Measurements from ENCODE around the gene C5orf47. TPM values are rescaled to one million over a fixed set of nuclear protein-coding genes. Genes with fewer than 3 reads are reported as not detected.

Gene C5orf47
- total RNA-seq, 1 experiment from 2014 or later = not detected

GRCh38 chr5:174020928-174021304 is 31.9 kb downstream of the C5orf47 start:
- intact Hi-C loops (cut with micrococcal nuclease; ENCODE audit: unreplicated experiment) = loop anchor here (5.0 kb wide), 1 partner anchor 291 kb away; no protein-coding TSS in a partner anchor
- H3K27ac ChIP-seq (ENCODE audit: low read depth, low read length, poor library complexity, severe bottlenecking) = no peak overlapping the region
- no peaks in the 10 kb centered on the region for H3K36me3 ChIP-seq (ENCODE audit: insufficient read depth, low read length, poor library complexity, severe bottlenecking)
- no peak for DNase-seq (ENCODE audit: low spot score)
- TF ChIP-seq CTCF (conservative IDR thresholded peaks at IDR 0.05; ENCODE audit: low read depth, low read length) = no peak
- TF ChIP-seq EZH2 (IDR thresholded peaks at IDR 0.05; ENCODE audit: borderline replicate concordance, low read depth, low read length, poor library complexity, severe bottlenecking) = no peak
- ChIA-PET CTCF (no interaction called here), POLR2A (ENCODE audit: low non-redundant PET) (interaction anchor here (0.6 kb wide), 1 partner anchor 120 kb away, joined by 9 read pairs; no protein-coding TSS in a partner anchor)
- no peaks in the 10 kb centered on the region for H3K4me1 ChIP-seq (ENCODE audit: insufficient read depth, low read length, poor library complexity, severe bottlenecking)
- H3K4me3 ChIP-seq (ENCODE audit: low read depth, low read length, poor library complexity, severe bottlenecking) = no peak overlapping the region
- peaks cover 26% of the 10 kb centered on the region for H3K27me3 ChIP-seq (replicated peaks; ENCODE audit: insufficient read depth, low read depth, low read length, poor library complexity)
- no TSS peak for BruUV-seq (replicated peaks)
- H3K9me3 ChIP-seq (ENCODE audit: low read depth, low read length, poor library complexity, severe bottlenecking) = no peaks in the 10 kb centered on the region

GRCh38 chr5:174022384-174023095 is 33.6 kb downstream of the C5orf47 start:
- H3K9me3 ChIP-seq (ENCODE audit: low read depth, low read length, poor library complexity, severe bottlenecking) = no peaks in the 10 kb centered on the region
- H3K27ac ChIP-seq (ENCODE audit: low read depth, low read length, poor library complexity, severe bottlenecking) = no peak overlapping the region
- peaks cover 37% of the 10 kb centered on the region for H3K27me3 ChIP-seq (replicated peaks; ENCODE audit: insufficient read depth, low read depth, low read length, poor library complexity)
- no peaks in the 10 kb centered on the region for H3K4me1 ChIP-seq (ENCODE audit: insufficient read depth, low read length, poor library complexity, severe bottlenecking)
- TF ChIP-seq CTCF (conservative IDR thresholded peaks at IDR 0.05; ENCODE audit: low read depth, low read length) (no peak), EZH2 (IDR thresholded peaks at IDR 0.05; ENCODE audit: borderline replicate concordance, low read depth, low read length, poor library complexity, severe bottlenecking) (no peak)
- no peak overlapping the region for H3K4me3 ChIP-seq (ENCODE audit: low read depth, low read length, poor library complexity, severe bottlenecking)
- ChIA-PET POLR2A (ENCODE audit: low non-redundant PET) (no interaction called here), CTCF (no interaction called here)
- intact Hi-C loops (cut with micrococcal nuclease; ENCODE audit: unreplicated experiment) = loop anchor here (5.0 kb wide), 1 partner anchor 290 kb away; no protein-coding TSS in a partner anchor
- no peaks in the 10 kb centered on the region for H3K36me3 ChIP-seq (ENCODE audit: insufficient read depth, low read length, poor library complexity, severe bottlenecking)
- no TSS peak for BruUV-seq (replicated peaks)
- peak; percentile 33 for DNase-seq (ENCODE audit: low spot score)

- BruUV-seq (replicated peaks) = no TSS peak
- Histone ChIP-seq H3K9me3 (ENCODE audit: low read depth, low read length, poor library complexity, severe bottlenecking) (no peaks in the 10 kb centered on the region), H3K4me1 (ENCODE audit: insufficient read depth, low read length, poor library complexity, severe bottlenecking) (no peaks in the 10 kb centered on the region), H3K4me3 (ENCODE audit: low read depth, low read length, poor library complexity, severe bottlenecking) (no peak overlapping the region), H3K27ac (ENCODE audit: low read depth, low read length, poor library complexity, severe bottlenecking) (no peak overlapping the region), H3K36me3 (ENCODE audit: insufficient read depth, low read length, poor library complexity, severe bottlenecking) (no peaks in the 10 kb centered on the region), H3K27me3 (replicated peaks; ENCODE audit: insufficient read depth, low read depth, low read length, poor library complexity) (peaks cover 28% of the 10 kb centered on the region)
- ChIA-PET CTCF (no interaction called here), POLR2A (ENCODE audit: low non-redundant PET) (no interaction called here)
- no peak for TF ChIP-seq EZH2 (IDR thresholded peaks at IDR 0.05; ENCODE audit: borderline replicate concordance, low read depth, low read length, poor library complexity, severe bottlenecking)
- no peak for TF ChIP-seq CTCF (conservative IDR thresholded peaks at IDR 0.05; ENCODE audit: low read depth, low read length)
- intact Hi-C loops (cut with micrococcal nuclease; ENCODE audit: unreplicated experiment) = no loop called here
- DNase-seq (ENCODE audit: low spot score) = no peak
These were observed 41.3 kb downstream of the C5orf47 start for GRCh38 chr5:174030286-174030685.

All from A673 (cell line).